Activated T-helper 2 cell treated with anti-CD3 and anti-CD28 coated beads, Interferon-gamma antibody, Interleukin-2, Interleukin-4, amounts not matched to agents 10 μg/mL and 5 μg/mL and 100 μg/mL, durations not matched to agents 14 hours and 24 hours and 36 hours (primary cell): Measurements from ENCODE around the gene VSTM2B. TPM values are rescaled to one million over a fixed set of nuclear protein-coding genes. Genes with fewer than 3 reads are reported as not detected.

Source experiments
- DNase-seq: peaks from one replicate; pipeline ENCODE4 v3.0.0; 2021; ENCODE audit warnings: low spot score
- H3K27ac Mint-ChIP-seq: one replicate; pipeline ENCODE4 v1.8.0; 2021; ENCODE audit warnings: mixed read lengths
- H3K27me3 Mint-ChIP-seq: one replicate; pipeline ENCODE4 v1.8.0; 2021; ENCODE audit warnings: low read depth, mixed read lengths
- H3K36me3 Mint-ChIP-seq: one replicate; pipeline ENCODE4 v1.8.0; 2021; ENCODE audit warnings: low read depth, mixed read lengths
- H3K4me1 Mint-ChIP-seq: one replicate; pipeline ENCODE4 v1.8.0; 2021; ENCODE audit warnings: low read depth, mixed read lengths
- H3K4me3 Mint-ChIP-seq: one replicate; pipeline ENCODE4 v1.8.0; 2021; ENCODE audit warnings: low read depth, mild to moderate bottlenecking, moderate library complexity, mixed read lengths
- H3K9me3 Mint-ChIP-seq: one replicate; pipeline ENCODE4 v1.8.0; 2021; ENCODE audit warnings: mixed read lengths
- intact Hi-C: fragments of 100-400 bp; cut with micrococcal nuclease; formaldehyde crosslinking; loops from one replicate; pipeline ENCODE4 v1.15.1; 2023
- total RNA-seq: library from RNA; stranded (reverse); gene quantifications from 2 replicates; pipeline ENCODE4 v1.2.3, GENCODE V29; 2022

VSTM2B gene
- total RNA-seq, 1 donor from 2014 or later = not detected

- H3K9me3 Mint-ChIP-seq = peaks cover 10% of the 10 kb centered on the region
- H3K36me3 Mint-ChIP-seq = no peaks in the 10 kb centered on the region
- peaks cover 41% of the 10 kb centered on the region for H3K27me3 Mint-ChIP-seq
- no peak overlapping the region for H3K27ac Mint-ChIP-seq
- H3K4me1 Mint-ChIP-seq = peaks cover 34% of the 10 kb centered on the region
- H3K4me3 Mint-ChIP-seq = no peak overlapping the region
- intact Hi-C loops = loop anchor here (1.0 to 2.0 kb wide), 2 partner anchors 10 to 30 kb away; partner anchors contain the start of gene POP4
- DNase-seq = no peak
These were observed 51.2 kb downstream of the VSTM2B start for GRCh38 chr19:29576761-29577648.

GRCh38 chr19:29577649-29577963, 51.8 kb downstream of the VSTM2B start:
- H3K36me3 Mint-ChIP-seq = no peaks in the 10 kb centered on the region
- H3K9me3 Mint-ChIP-seq = peaks cover 10% of the 10 kb centered on the region
- peaks cover 37% of the 10 kb centered on the region for H3K27me3 Mint-ChIP-seq
- DNase-seq = no peak
- no peak overlapping the region for H3K4me3 Mint-ChIP-seq
- H3K4me1 Mint-ChIP-seq = peaks cover 34% of the 10 kb centered on the region
- H3K27ac Mint-ChIP-seq = no peak overlapping the region
- intact Hi-C loops = loop anchor here (2.0 kb wide), 1 partner anchor 29 kb away; the partner anchor contains the start of gene POP4

GRCh38 chr19:29578349-29578748, 52.6 kb downstream of the VSTM2B start:
- no peaks in the 10 kb centered on the region for H3K36me3 Mint-ChIP-seq
- peaks cover 10% of the 10 kb centered on the region for H3K9me3 Mint-ChIP-seq
- intact Hi-C loops = no loop called here
- H3K4me1 Mint-ChIP-seq = peaks cover 35% of the 10 kb centered on the region
- DNase-seq = no peak
- H3K27me3 Mint-ChIP-seq = peaks cover 34% of the 10 kb centered on the region
- no peak overlapping the region for H3K4me3 Mint-ChIP-seq
- H3K27ac Mint-ChIP-seq = no peak overlapping the region

GRCh38 chr19:29579308-29579910, 53.6 kb downstream of the VSTM2B start:
- no peak for DNase-seq
- peaks cover 41% of the 10 kb centered on the region for H3K4me1 Mint-ChIP-seq
- H3K27me3 Mint-ChIP-seq = peaks cover 30% of the 10 kb centered on the region
- intact Hi-C loops = no loop called here
- H3K4me3 Mint-ChIP-seq = no peak overlapping the region
- no peak overlapping the region for H3K27ac Mint-ChIP-seq
- H3K36me3 Mint-ChIP-seq = no peaks in the 10 kb centered on the region
- peaks cover 10% of the 10 kb centered on the region for H3K9me3 Mint-ChIP-seq

- DNase-seq = no peak
- intact Hi-C loops = no loop called here
- Mint-ChIP-seq H3K36me3 (no peaks in the 10 kb centered on the region), H3K9me3 (peaks cover 10% of the 10 kb centered on the region), H3K4me1 (peaks cover 37% of the 10 kb centered on the region), H3K27me3 (peaks cover 18% of the 10 kb centered on the region), H3K4me3 (no peak overlapping the region), H3K27ac (no peak overlapping the region)
These were observed 55.6 kb downstream of the VSTM2B start for GRCh38 chr19:29581398-29581797.

GRCh38 chr19:29583196-29583999, 57.6 kb downstream of the VSTM2B start:
- H3K4me1 Mint-ChIP-seq = peaks cover 34% of the 10 kb centered on the region
- DNase-seq = no peak
- H3K9me3 Mint-ChIP-seq = peaks cover 10% of the 10 kb centered on the region
- peaks cover 14% of the 10 kb centered on the region for H3K27me3 Mint-ChIP-seq
- no peak overlapping the region for H3K27ac Mint-ChIP-seq
- no peak overlapping the region for H3K4me3 Mint-ChIP-seq
- no peaks in the 10 kb centered on the region for H3K36me3 Mint-ChIP-seq
- intact Hi-C loops = no loop called here

- Mint-ChIP-seq H3K27me3 (peaks cover 17% of the 10 kb centered on the region), H3K27ac (no peak overlapping the region), H3K4me1 (peaks cover 27% of the 10 kb centered on the region), H3K36me3 (peaks cover 3% of the 10 kb centered on the region), H3K9me3 (peaks cover 6% of the 10 kb centered on the region), H3K4me3 (no peak overlapping the region)
- intact Hi-C loops = loop anchor here (5.0 kb wide), 2 partner anchors 59 to 374 kb away; partner anchors contain the start of genes UQCRFS1 and VSTM2B
- no peak for DNase-seq
These were observed 60.6 kb downstream of the VSTM2B start for GRCh38 chr19:29586401-29586800.

GRCh38 chr19:29587059-29587458, 61.3 kb downstream of the VSTM2B start:
- Mint-ChIP-seq H3K27me3 (peaks cover 20% of the 10 kb centered on the region), H3K9me3 (peaks cover 3% of the 10 kb centered on the region), H3K4me1 (peaks cover 27% of the 10 kb centered on the region), H3K27ac (peak overlapping the region; percentile 62), H3K36me3 (peaks cover 3% of the 10 kb centered on the region), H3K4me3 (no peak overlapping the region)
- no peak for DNase-seq
- intact Hi-C loops = loop anchor here (1.0 to 5.0 kb wide), 4 partner anchors 11 to 375 kb away; partner anchors contain the start of genes UQCRFS1 and VSTM2B

- Mint-ChIP-seq H3K36me3 (peaks cover 3% of the 10 kb centered on the region), H3K4me3 (no peak overlapping the region), H3K27me3 (peaks cover 21% of the 10 kb centered on the region), H3K4me1 (peaks cover 27% of the 10 kb centered on the region), H3K9me3 (peaks cover 3% of the 10 kb centered on the region), H3K27ac (peak overlapping the region; percentile 62)
- intact Hi-C loops = loop anchor here (1.0 to 5.0 kb wide), 4 partner anchors 11 to 375 kb away; partner anchors contain the start of genes UQCRFS1 and VSTM2B
- DNase-seq = peak; percentile 74
These were observed 61.8 kb downstream of the VSTM2B start for GRCh38 chr19:29587518-29587986.

GRCh38 chr19:29588095-29588494, 62.3 kb downstream of the VSTM2B start:
- H3K4me3 Mint-ChIP-seq = no peak overlapping the region
- no peak for DNase-seq
- intact Hi-C loops = loop anchor here (5.0 kb wide), 2 partner anchors 61 to 376 kb away; partner anchors contain the start of genes UQCRFS1 and VSTM2B
- peaks cover 3% of the 10 kb centered on the region for H3K36me3 Mint-ChIP-seq
- H3K9me3 Mint-ChIP-seq = peaks cover 3% of the 10 kb centered on the region
- H3K4me1 Mint-ChIP-seq = peaks cover 27% of the 10 kb centered on the region
- H3K27ac Mint-ChIP-seq = no peak overlapping the region
- peaks cover 22% of the 10 kb centered on the region for H3K27me3 Mint-ChIP-seq

- no peak for DNase-seq
- intact Hi-C loops = no loop called here
- peaks cover 21% of the 10 kb centered on the region for H3K4me1 Mint-ChIP-seq
- peaks cover 34% of the 10 kb centered on the region for H3K27me3 Mint-ChIP-seq
- no peak overlapping the region for H3K27ac Mint-ChIP-seq
- H3K9me3 Mint-ChIP-seq = peaks cover 3% of the 10 kb centered on the region
- peaks cover 3% of the 10 kb centered on the region for H3K36me3 Mint-ChIP-seq
- H3K4me3 Mint-ChIP-seq = no peak overlapping the region
These were observed 64.5 kb downstream of the VSTM2B start for GRCh38 chr19:29590278-29590677.

- intact Hi-C loops = no loop called here
- no peak overlapping the region for H3K27ac Mint-ChIP-seq
- no peak overlapping the region for H3K4me3 Mint-ChIP-seq
- H3K4me1 Mint-ChIP-seq = peaks cover 14% of the 10 kb centered on the region
- no peak for DNase-seq
- peaks cover 3% of the 10 kb centered on the region for H3K9me3 Mint-ChIP-seq
- H3K36me3 Mint-ChIP-seq = peaks cover 3% of the 10 kb centered on the region
- peaks cover 34% of the 10 kb centered on the region for H3K27me3 Mint-ChIP-seq
These were observed 65.9 kb downstream of the VSTM2B start for GRCh38 chr19:29591670-29592069.
